ENCODE results near the gene NFASC.

The NFASC gene

GRCh38 chr1:204958317-204959307 is 88.0 kb downstream of the NFASC start:
- no peak for DNase-seq (ENCODE audit: low read depth, low spot score)

- DNase-seq (ENCODE audit: low read depth, low spot score), result no peak
Observed at GRCh38 chr1:204959374-204959773, 88.7 kb downstream of the NFASC start.

GRCh38 chr1:204959836-204960235 is 89.2 kb downstream of the NFASC start:
- no peak for DNase-seq (ENCODE audit: low read depth, low spot score)

- DNase-seq (ENCODE audit: low read depth, low spot score), result no peak
Observed at GRCh38 chr1:204960306-204961125, 89.9 kb downstream of the NFASC start.

- no peak for DNase-seq (ENCODE audit: low read depth, low spot score)
Observed at GRCh38 chr1:204961765-204962419, 91.2 kb downstream of the NFASC start.

- no peak for DNase-seq (ENCODE audit: low read depth, low spot score)
Observed at GRCh38 chr1:204962742-204963632, 92.3 kb downstream of the NFASC start.

- DNase-seq (ENCODE audit: low read depth, low spot score), result no peak
Observed at GRCh38 chr1:204967451-204967850, 96.8 kb downstream of the NFASC start.

GRCh38 chr1:204968135-204968534 is 97.5 kb downstream of the NFASC start:
- DNase-seq (ENCODE audit: low read depth, low spot score), result no peak

GRCh38 chr1:204968951-204969350 is 98.3 kb downstream of the NFASC start:
- no peak for DNase-seq (ENCODE audit: low read depth, low spot score)

- DNase-seq (ENCODE audit: low read depth, low spot score), result no peak
Observed at GRCh38 chr1:204970937-204971336, 100.3 kb downstream of the NFASC start.

- DNase-seq (ENCODE audit: low read depth, low spot score), result no peak
Observed at GRCh38 chr1:204971517-204972336, 101.1 kb downstream of the NFASC start.

GRCh38 chr1:204972426-204972825 is 101.8 kb downstream of the NFASC start:
- DNase-seq (ENCODE audit: low read depth, low spot score), result no peak

GRCh38 chr1:204973449-204973848 is 102.8 kb downstream of the NFASC start:
- DNase-seq (ENCODE audit: low read depth, low spot score), result no peak

- DNase-seq (ENCODE audit: low read depth, low spot score), result no peak
Observed at GRCh38 chr1:204974327-204974726, 103.7 kb downstream of the NFASC start.

- no peak for DNase-seq (ENCODE audit: low read depth, low spot score)
Observed at GRCh38 chr1:204975021-204975420, 104.4 kb downstream of the NFASC start.

GRCh38 chr1:204975568-204976235 is 105.0 kb downstream of the NFASC start:
- DNase-seq (ENCODE audit: low read depth, low spot score), result no peak

GRCh38 chr1:204976646-204977045 is 106.0 kb downstream of the NFASC start:
- DNase-seq (ENCODE audit: low read depth, low spot score), result no peak

- DNase-seq (ENCODE audit: low read depth, low spot score), result no peak
Observed at GRCh38 chr1:204977318-204977717, 106.7 kb downstream of the NFASC start.

GRCh38 chr1:204978782-204979181 is 108.1 kb downstream of the NFASC start:
- DNase-seq (ENCODE audit: low read depth, low spot score), result no peak

Data from brain pericyte (primary cell).